GM12872 (cell line): ENCODE data around the gene CWF19L2.

Source experiments
- TF ChIP-seq, protein P1 (sequence below): IDR thresholded peaks from 3 replicates; pipeline ENCODE4 v1.5.1; 2011; ENCODE audit warnings: low read depth, mild to moderate bottlenecking, low read length, moderate library complexity; ENCODE audit not compliant: insufficient read depth

Gene CWF19L2

GRCh38 chr11:107457205-107457557 is 444 bp downstream of the CWF19L2 start:
- TF ChIP-seq, protein P1, sequence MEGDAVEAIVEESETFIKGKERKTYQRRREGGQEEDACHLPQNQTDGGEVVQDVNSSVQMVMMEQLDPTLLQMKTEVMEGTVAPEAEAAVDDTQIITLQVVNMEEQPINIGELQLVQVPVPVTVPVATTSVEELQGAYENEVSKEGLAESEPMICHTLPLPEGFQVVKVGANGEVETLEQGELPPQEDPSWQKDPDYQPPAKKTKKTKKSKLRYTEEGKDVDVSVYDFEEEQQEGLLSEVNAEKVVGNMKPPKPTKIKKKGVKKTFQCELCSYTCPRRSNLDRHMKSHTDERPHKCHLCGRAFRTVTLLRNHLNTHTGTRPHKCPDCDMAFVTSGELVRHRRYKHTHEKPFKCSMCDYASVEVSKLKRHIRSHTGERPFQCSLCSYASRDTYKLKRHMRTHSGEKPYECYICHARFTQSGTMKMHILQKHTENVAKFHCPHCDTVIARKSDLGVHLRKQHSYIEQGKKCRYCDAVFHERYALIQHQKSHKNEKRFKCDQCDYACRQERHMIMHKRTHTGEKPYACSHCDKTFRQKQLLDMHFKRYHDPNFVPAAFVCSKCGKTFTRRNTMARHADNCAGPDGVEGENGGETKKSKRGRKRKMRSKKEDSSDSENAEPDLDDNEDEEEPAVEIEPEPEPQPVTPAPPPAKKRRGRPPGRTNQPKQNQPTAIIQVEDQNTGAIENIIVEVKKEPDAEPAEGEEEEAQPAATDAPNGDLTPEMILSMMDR = no peak

DNA sequence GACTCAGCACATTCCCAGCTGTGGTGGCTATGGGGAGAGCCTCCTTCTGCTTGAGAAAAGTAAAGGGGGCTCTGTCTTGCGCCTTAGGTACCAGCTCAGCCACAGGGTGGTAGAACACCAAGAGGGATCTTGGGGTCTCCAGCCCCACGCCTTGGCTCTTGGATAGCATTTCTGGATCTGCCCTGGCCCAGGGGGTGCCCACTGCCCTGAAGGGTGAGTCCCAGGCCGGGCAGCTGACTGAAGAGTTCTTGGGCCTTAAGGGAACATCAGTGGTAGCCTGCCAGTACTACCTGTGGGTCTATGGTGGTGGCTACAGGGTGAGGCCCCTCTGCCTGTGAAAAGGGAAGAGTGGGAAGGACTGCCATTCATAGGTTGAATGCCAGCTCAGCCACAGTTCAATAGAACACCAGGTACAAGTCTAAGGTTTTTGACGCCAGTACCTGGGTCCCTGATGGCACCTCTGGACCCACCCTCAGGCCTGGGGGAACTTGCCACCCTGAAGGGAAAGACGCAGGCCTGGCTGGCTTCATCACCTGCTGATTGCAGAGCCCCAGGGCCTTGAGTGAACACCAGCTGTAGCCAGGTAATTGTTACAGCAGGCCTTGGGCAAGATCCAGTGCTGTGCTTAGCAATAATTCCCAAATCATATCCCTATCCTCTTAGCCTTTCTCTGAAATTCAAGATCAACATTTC is 3.9 kb downstream of the CWF19L2 start:
- TF ChIP-seq, protein P1 = no peak

DNA sequence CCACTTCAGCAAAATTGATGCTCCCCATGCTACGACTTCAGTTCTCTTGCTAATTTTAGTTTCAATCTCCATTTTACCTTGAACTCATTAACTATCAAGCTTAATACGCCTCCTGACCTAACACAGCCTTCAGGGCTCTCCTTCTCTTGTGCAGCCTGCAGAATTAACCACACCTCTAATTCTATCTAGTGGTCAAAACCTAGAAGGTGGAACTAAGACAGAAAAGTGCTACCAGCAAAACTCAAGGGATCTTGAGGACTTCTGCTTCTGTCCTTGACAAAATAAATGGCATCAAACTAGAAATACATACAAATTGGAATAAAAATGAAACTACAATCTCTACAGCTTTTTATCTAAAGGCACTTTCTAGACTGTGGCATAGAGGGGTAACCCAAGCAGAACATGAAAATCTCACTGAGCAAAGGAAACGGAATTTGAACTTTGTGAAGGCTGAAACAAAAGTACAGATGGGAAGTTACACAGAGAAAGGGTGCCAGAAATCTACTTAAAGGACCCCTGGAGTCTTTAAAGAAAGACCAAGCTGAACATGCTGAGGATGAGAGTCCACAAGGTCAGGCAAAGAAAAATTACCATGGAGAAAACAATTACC is 10.7 kb downstream of the CWF19L2 start:
- TF ChIP-seq, protein P1 = no peak

GRCh38 chr11:107442715-107443215 is 14.9 kb downstream of the CWF19L2 start:
- TF ChIP-seq, protein P1 = no peak

GRCh38 chr11:107439586-107440167 is 17.9 kb downstream of the CWF19L2 start:
- TF ChIP-seq, protein P1 = no peak

GRCh38 chr11:107438148-107438547 is 19.5 kb downstream of the CWF19L2 start:
- TF ChIP-seq, protein P1 = no peak

DNA sequence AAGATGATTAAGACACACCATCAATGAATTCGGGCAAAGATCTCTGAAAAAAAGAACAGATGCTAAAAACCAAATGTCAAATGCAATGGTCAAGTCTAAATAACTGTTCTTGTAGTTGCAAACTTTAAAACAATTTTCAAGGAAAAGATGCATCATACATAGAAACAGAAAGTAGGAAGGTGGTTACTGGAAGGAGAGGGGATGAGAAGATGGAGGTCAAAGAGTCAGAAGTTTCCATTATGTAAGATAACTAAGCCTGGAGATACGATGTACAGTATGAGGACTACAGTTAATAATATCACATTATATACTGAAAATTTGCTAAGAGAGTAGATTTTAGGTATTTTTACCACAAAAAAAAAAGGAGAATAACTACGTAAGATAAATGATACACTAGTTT is 27.1 kb downstream of the CWF19L2 start:
- TF ChIP-seq, protein P1 = no peak
